Sigmoid colon (tissue), 3 donors: Measurements from ENCODE around the gene MBD2.

Experiments used
- POLR2A ChIP-seq, 2 donors: fragments of 450-650 bp; IDR thresholded peaks; one replicate each; pipeline ENCODE4 v1.6.1; 2016; ENCODE audit warnings: antibody characterized with exemption in 2 of 2, mild to moderate bottlenecking in 2 of 2, moderate library complexity in 2 of 2
- TF ChIP-seq, protein P1 (sequence below), 4 experiments: fragments of 450-650 bp in 3 of 4; fragments of 200-600 bp in 1 of 4; IDR thresholded peaks; one replicate each; pipeline ENCODE4 v1.5.1; 2016 to 2019; ENCODE audit warnings: antibody characterized with exemption in 4 of 4, mild to moderate bottlenecking in 3 of 4, moderate library complexity in 2 of 4

DNA sequence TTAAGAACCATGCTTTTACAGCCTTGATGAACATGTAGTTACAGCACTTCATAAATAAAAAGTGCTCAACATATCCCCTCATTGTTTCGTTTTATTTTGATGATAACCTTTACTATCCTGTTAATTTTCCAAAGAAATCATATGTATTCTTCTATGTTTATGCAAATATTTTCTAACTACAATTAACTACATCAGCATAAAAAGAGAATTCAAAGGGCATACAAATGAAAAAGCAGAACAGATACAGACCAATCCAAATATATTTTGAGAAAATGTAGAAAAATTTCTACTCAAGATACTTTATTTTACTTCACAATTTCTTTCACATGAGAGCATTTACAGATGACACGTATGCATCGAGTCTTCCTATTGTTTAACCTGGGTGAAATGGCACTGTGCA, 69.1 kb downstream of the MBD2 start:
- no peak for TF ChIP-seq POLR2A (IDR thresholded peaks at IDR 0.05)
- TF ChIP-seq, protein P1, sequence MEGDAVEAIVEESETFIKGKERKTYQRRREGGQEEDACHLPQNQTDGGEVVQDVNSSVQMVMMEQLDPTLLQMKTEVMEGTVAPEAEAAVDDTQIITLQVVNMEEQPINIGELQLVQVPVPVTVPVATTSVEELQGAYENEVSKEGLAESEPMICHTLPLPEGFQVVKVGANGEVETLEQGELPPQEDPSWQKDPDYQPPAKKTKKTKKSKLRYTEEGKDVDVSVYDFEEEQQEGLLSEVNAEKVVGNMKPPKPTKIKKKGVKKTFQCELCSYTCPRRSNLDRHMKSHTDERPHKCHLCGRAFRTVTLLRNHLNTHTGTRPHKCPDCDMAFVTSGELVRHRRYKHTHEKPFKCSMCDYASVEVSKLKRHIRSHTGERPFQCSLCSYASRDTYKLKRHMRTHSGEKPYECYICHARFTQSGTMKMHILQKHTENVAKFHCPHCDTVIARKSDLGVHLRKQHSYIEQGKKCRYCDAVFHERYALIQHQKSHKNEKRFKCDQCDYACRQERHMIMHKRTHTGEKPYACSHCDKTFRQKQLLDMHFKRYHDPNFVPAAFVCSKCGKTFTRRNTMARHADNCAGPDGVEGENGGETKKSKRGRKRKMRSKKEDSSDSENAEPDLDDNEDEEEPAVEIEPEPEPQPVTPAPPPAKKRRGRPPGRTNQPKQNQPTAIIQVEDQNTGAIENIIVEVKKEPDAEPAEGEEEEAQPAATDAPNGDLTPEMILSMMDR (IDR thresholded peaks at IDR 0.05): no peak
